K562 (cell line): ENCODE measurements around the gene RRAS. TPM values are rescaled to one million over a fixed set of nuclear protein-coding genes. Genes with fewer than 3 reads are reported as not detected.

Experiments
- CEBPB ChIP-seq: fragments of 450-650 bp; IDR thresholded peaks from 2 replicates; pipeline ENCODE4 v1.6.1; 2016; ENCODE audit warnings: missing genetic modification characterization, missing compliant biosample characterization
- EGR1 ChIP-seq: fragments of 450-650 bp; conservative IDR thresholded peaks from 2 replicates; pipeline ENCODE4 v1.6.1; 2017; ENCODE audit warnings: mild to moderate bottlenecking
- ELK1 ChIP-seq: sonication (generic); formaldehyde crosslinking; IDR thresholded peaks from 2 replicates; pipeline ENCODE4 v1.8.1; 2022; ENCODE audit warnings: missing genetic modification reagents
- ETV6 ChIP-seq, 3 experiments: fragments of 150-350 bp in 1 of 3; sonication (generic) in 1 of 3; formaldehyde crosslinking in 1 of 3; IDR thresholded peaks; 2 replicates each; pipeline versions ENCODE4 v1.6.1 to v1.8.0; 2014 to 2022; ENCODE audit warnings: borderline replicate concordance in 2 of 3, low read depth in 2 of 3, antibody characterized with exemption in 1 of 3, low read length in 1 of 3, mild to moderate bottlenecking in 1 of 3, missing genetic modification reagents in 1 of 3
- EZH2 ChIP-seq: IDR thresholded peaks from 2 replicates; pipeline ENCODE4 v1.6.1; 2012; ENCODE audit warnings: low read depth, mild to moderate bottlenecking, inconsistent platforms, low read length, borderline replicate concordance
- HNRNPLL ChIP-seq: fragments of 200-400 bp; formaldehyde crosslinking; IDR thresholded peaks from 2 replicates; pipeline ENCODE4 v1.6.1; 2017; ENCODE audit warnings: low read length, low read depth, mild to moderate bottlenecking; ENCODE audit not compliant: poor library complexity, severe bottlenecking
- MEIS2 ChIP-seq: fragments of 450-650 bp; IDR thresholded peaks from 2 replicates; pipeline ENCODE4 v1.6.1; 2014; ENCODE audit warnings: mild to moderate bottlenecking; ENCODE audit not compliant: partially characterized antibody
- MLLT1 ChIP-seq, 2 experiments: fragments of 450-650 bp; IDR thresholded peaks; 2 replicates each; pipeline ENCODE4 v1.6.1; 2016
- NFATC3 ChIP-seq: fragments of 450-650 bp; IDR thresholded peaks from 2 replicates; pipeline ENCODE4 v1.6.1; 2017; ENCODE audit warnings: mild to moderate bottlenecking
- NFE2 ChIP-seq: IDR thresholded peaks from 2 replicates; pipeline ENCODE4 v1.6.1; 2014; ENCODE audit warnings: antibody characterized with exemption, low read depth
- NFYB ChIP-seq: IDR thresholded peaks from 2 replicates; pipeline ENCODE4 v1.6.1; 2011; ENCODE audit warnings: mild to moderate bottlenecking, moderate library complexity; ENCODE audit not compliant: insufficient read length; ENCODE audit errors: extremely low read depth
- RBM25 ChIP-seq: fragments of 200-400 bp; formaldehyde crosslinking; IDR thresholded peaks from 2 replicates; pipeline ENCODE4 v1.6.1; 2018; ENCODE audit warnings: low read length, low read depth, moderate library complexity; ENCODE audit not compliant: severe bottlenecking
- SAFB ChIP-seq: fragments of 200-400 bp; formaldehyde crosslinking; IDR thresholded peaks from 2 replicates; pipeline ENCODE4 v1.6.1; 2017; ENCODE audit warnings: low read depth, low read length, borderline replicate concordance
- TCF7 ChIP-seq: sonication (generic); IDR thresholded peaks from 2 replicates; pipeline ENCODE4 v1.6.1; 2016; ENCODE audit warnings: antibody characterized with exemption, borderline replicate concordance
- TCF7L2 ChIP-seq: fragments of 150-350 bp; IDR thresholded peaks from 2 replicates; pipeline ENCODE4 v1.6.1; 2016; ENCODE audit warnings: low read depth, mild to moderate bottlenecking, low read length, moderate library complexity
- TGIF2 ChIP-seq: sonication (generic); formaldehyde crosslinking; IDR thresholded peaks from 2 replicates; pipeline ENCODE4 v1.8.1; 2022; ENCODE audit warnings: mild to moderate bottlenecking, missing genetic modification reagents, moderate library complexity
- THRB ChIP-seq: fragments of 450-650 bp; formaldehyde crosslinking; conservative IDR thresholded peaks from 2 replicates; pipeline ENCODE4 v1.4.0; 2022; ENCODE audit warnings: mild to moderate bottlenecking, missing genetic modification characterization
- ZNF143 ChIP-seq: sonication (generic); formaldehyde crosslinking; IDR thresholded peaks from 2 replicates; pipeline ENCODE4 v1.9.0; 2022; ENCODE audit warnings: mild to moderate bottlenecking, missing genetic modification reagents
- ZNF507 ChIP-seq: conservative IDR thresholded peaks from 2 replicates; pipeline ENCODE4 v1.6.1; 2017; ENCODE audit warnings: missing genetic modification characterization, missing compliant biosample characterization
- ZNF778 ChIP-seq: fragments of 450-650 bp; formaldehyde crosslinking; IDR thresholded peaks from 2 replicates; pipeline ENCODE4 v1.4.0; 2020; ENCODE audit warnings: mild to moderate bottlenecking, moderate library complexity
- polyA plus RNA-seq, 8 experiments: library from polyadenylated mRNA; depleted of rRNA in 4 of 8; stranded (reverse) in 5 of 8; unstranded in 3 of 8; fragments of >200 nt; fragmentation: Nextera tagmentation in 2 of 8; fragmentation: Illumina TruSeq in 1 of 8; extraction: Ambion mirVana in 2 of 8; extraction: Trizol in 1 of 8; gene quantifications; 2 replicates each; pipeline versions ENCODE4 v1.2.1 to v1.2.3, GENCODE V29; 2011 to 2014; ENCODE audit warnings: inconsistent platforms in 1 of 8, missing spikeins in 1 of 8
- total RNA-seq, 7 experiments: library from RNA; depleted of rRNA in 6 of 7; stranded (reverse); fragments of >200 nt in 6 of 7; fragmentation: Illumina TruSeq in 2 of 7; extraction: Trizol in 2 of 7; gene quantifications; 2 replicates each; pipeline versions ENCODE4 v1.2.1 to v1.2.3, GENCODE V29; 2011 to 2021; ENCODE audit warnings: low replicate concordance in 1 of 7

The RRAS gene
- total and polyA plus RNA-seq, 9 of the 15 experiments (the other 6 are each of a cell fraction or from before 2014, with no cell fraction given), result 0.70 to 17.3 (median 8.2) TPM

- peak; percentile 77 for TF ChIP-seq MEIS2
- no peak for TF ChIP-seq TCF7
- TF ChIP-seq ZNF778 (CRISPR knock-in tag), result no peak
- TF ChIP-seq THRB (CRISPR knock-in tag), result no peak
- TF ChIP-seq TGIF2, result no peak
- TF ChIP-seq ETV6 (IDR thresholded peaks at IDR 0.05; ENCODE audit: borderline replicate concordance in 1 of 2, low read depth in 2 of 2, low read length in 1 of 2), result no peak
- TF ChIP-seq ETV6 (CRISPR knock-in tag; IDR thresholded peaks at IDR 0.05; ENCODE audit: borderline replicate concordance), result no peak
- TF ChIP-seq ZNF143 (CRISPR knock-in tag), result 0 out of 2 replicates have a peak, but pooled peaks have one; percentile 1
- TF ChIP-seq NFYB, result peak; percentile 79
- peak in 1 of 2 experiments; percentile 86; a peak in 2 of 4 replicates for TF ChIP-seq MLLT1 (IDR thresholded peaks at IDR 0.05)
- no peak for TF ChIP-seq SAFB
- peak; percentile 91 for TF ChIP-seq RBM25
- TF ChIP-seq CEBPB (tag), result peak; percentile 82
- no peak for TF ChIP-seq TCF7L2
- no peak for TF ChIP-seq ZNF507
- TF ChIP-seq EGR1, result peak; percentile 84; the same call in 1 of the 2 replicates
- no peak for TF ChIP-seq ELK1 (CRISPR knock-in tag)
- TF ChIP-seq EZH2, result no peak
- peak; percentile 37 for TF ChIP-seq HNRNPLL
- TF ChIP-seq NFE2, result peak; percentile 83
- TF ChIP-seq NFATC3, result no peak
These were observed 36.9 kb upstream of the RRAS start (continued) for GRCh38 chr19:49676784-49677230.
